Karpas-422 (cell line): ENCODE data around the gene CNTN2. TPM values are rescaled to one million over a fixed set of nuclear protein-coding genes. Genes with fewer than 3 reads are reported as not detected.

ENCODE experiments used
- DNase-seq: peaks from one replicate; pipeline ENCODE4 v3.0.0-alpha.2; 2015
- H2AFZ ChIP-seq: fragments of 200-600 bp; sonication (generic); 2 replicates; pipeline ENCODE4 v1.6.1; 2014; ENCODE audit warnings: antibody characterized with exemption, low read length, mixed read lengths
- H3K27ac ChIP-seq: fragments of 200-600 bp; sonication (generic); 2 replicates; pipeline ENCODE4 v1.5.1; 2014; ENCODE audit warnings: mild to moderate bottlenecking, low read length, moderate library complexity
- H3K27me3 ChIP-seq: fragments of 200-600 bp; sonication (generic); 2 replicates; pipeline ENCODE4 v1.6.1; 2014; ENCODE audit warnings: low read length, mixed read lengths
- H3K36me3 ChIP-seq: fragments of 200-600 bp; sonication (generic); 2 replicates; pipeline ENCODE4 v1.6.1; 2014; ENCODE audit warnings: low read length, mixed read lengths; ENCODE audit not compliant: insufficient read depth
- H3K4me1 ChIP-seq: fragments of 200-600 bp; sonication (generic); 2 replicates; pipeline ENCODE4 v1.6.1; 2014; ENCODE audit warnings: mild to moderate bottlenecking, low read length, mixed read lengths
- H3K4me2 ChIP-seq: fragments of 200-600 bp; sonication (generic); 2 replicates; pipeline ENCODE4 v1.6.1; 2014; ENCODE audit warnings: low read length, low read depth, mild to moderate bottlenecking; ENCODE audit not compliant: poor library complexity, severe bottlenecking
- H3K4me3 ChIP-seq: fragments of 200-600 bp; sonication (generic); 2 replicates; pipeline ENCODE4 v1.5.1; 2014; ENCODE audit warnings: mild to moderate bottlenecking, antibody characterized with exemption, low read length, mixed read lengths
- H3K79me2 ChIP-seq: fragments of 200-600 bp; sonication (generic); 2 replicates; pipeline ENCODE4 v1.6.1; 2014; ENCODE audit warnings: mild to moderate bottlenecking, low read length, mixed read lengths
- H3K9ac ChIP-seq: fragments of 200-600 bp; sonication (generic); 2 replicates; pipeline ENCODE4 v1.6.0; 2014; ENCODE audit warnings: low read length
- H3K9me2 ChIP-seq: fragments of 200-600 bp; sonication (generic), shearing (Covaris generic); replicated peaks from 2 replicates; pipeline ENCODE4 v1.6.0; 2014; ENCODE audit warnings: mild to moderate bottlenecking, low read length, moderate library complexity; ENCODE audit not compliant: insufficient read depth
- H3K9me3 ChIP-seq: fragments of 300-700, 200-600 bp; sonication (generic); 2 replicates; pipeline ENCODE4 v1.6.1; 2014; ENCODE audit warnings: low read length, mixed read lengths
- H4K20me1 ChIP-seq: fragments of 200-600 bp; sonication (generic); 2 replicates; pipeline ENCODE4 v1.6.1; 2014; ENCODE audit warnings: mild to moderate bottlenecking, antibody characterized with exemption, low read length, low read depth; ENCODE audit not compliant: insufficient read depth
- total RNA-seq: library from RNA; depleted of rRNA; stranded (reverse); fragments of >200 nt; shearing (Covaris generic); gene quantifications from 2 replicates; pipeline ENCODE4 v1.2.3, GENCODE V29; 2014; ENCODE audit warnings: low replicate concordance

Gene CNTN2
- total RNA-seq, 1 experiment from 2014 or later: not detected

- no peak overlapping the region for H3K4me2 ChIP-seq
- H3K9me2 ChIP-seq: no peaks in the 10 kb centered on the region
- no peak overlapping the region for H3K27ac ChIP-seq
- no peaks in the 10 kb centered on the region for H3K79me2 ChIP-seq
- H3K4me3 ChIP-seq: no peak overlapping the region
- H3K9ac ChIP-seq: no peak overlapping the region
- no peak overlapping the region for H2AFZ ChIP-seq
- H4K20me1 ChIP-seq: no peaks in the 10 kb centered on the region
- H3K27me3 ChIP-seq: no peaks in the 10 kb centered on the region
- H3K36me3 ChIP-seq: no peaks in the 10 kb centered on the region
- DNase-seq: no peak
- no peaks in the 10 kb centered on the region for H3K9me3 ChIP-seq
- no peaks in the 10 kb centered on the region for H3K4me1 ChIP-seq
Measured at GRCh38 chr1:205072881-205073280, 29.9 kb downstream of the CNTN2 start.

DNA sequence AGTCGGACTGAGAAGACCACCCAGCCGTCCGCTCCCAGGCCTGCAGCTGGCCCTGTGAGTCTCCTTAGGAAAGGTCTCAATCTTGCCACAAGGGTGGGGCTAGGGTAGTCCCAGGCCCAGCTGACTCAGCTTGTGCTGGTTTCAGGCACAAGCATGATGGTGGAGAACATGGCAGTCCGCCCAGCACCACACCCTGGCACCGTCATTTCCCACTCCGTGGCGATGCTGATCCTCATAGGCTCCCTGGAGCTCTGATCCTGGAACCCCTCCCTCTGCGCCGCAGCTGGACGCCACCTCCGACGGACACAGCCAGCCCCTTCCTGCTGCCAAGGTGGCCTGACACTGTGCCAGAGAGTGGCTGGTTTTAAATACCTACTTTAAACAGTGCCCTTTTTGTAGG, 30.5 kb downstream of the CNTN2 start:
- no peaks in the 10 kb centered on the region for H4K20me1 ChIP-seq
- H3K9me2 ChIP-seq: no peaks in the 10 kb centered on the region
- H3K79me2 ChIP-seq: no peaks in the 10 kb centered on the region
- H3K27ac ChIP-seq: no peak overlapping the region
- no peaks in the 10 kb centered on the region for H3K27me3 ChIP-seq
- no peak overlapping the region for H2AFZ ChIP-seq
- H3K4me2 ChIP-seq: no peak overlapping the region
- no peak overlapping the region for H3K9ac ChIP-seq
- no peak for DNase-seq
- H3K36me3 ChIP-seq: no peaks in the 10 kb centered on the region
- H3K4me1 ChIP-seq: no peaks in the 10 kb centered on the region
- no peak overlapping the region for H3K4me3 ChIP-seq
- no peaks in the 10 kb centered on the region for H3K9me3 ChIP-seq

- no peak overlapping the region for H2AFZ ChIP-seq
- no peaks in the 10 kb centered on the region for H3K36me3 ChIP-seq
- no peak overlapping the region for H3K4me2 ChIP-seq
- no peak overlapping the region for H3K4me3 ChIP-seq
- H3K27ac ChIP-seq: no peak overlapping the region
- H3K79me2 ChIP-seq: no peaks in the 10 kb centered on the region
- H3K27me3 ChIP-seq: no peaks in the 10 kb centered on the region
- H4K20me1 ChIP-seq: no peaks in the 10 kb centered on the region
- H3K4me1 ChIP-seq: no peaks in the 10 kb centered on the region
- no peaks in the 10 kb centered on the region for H3K9me3 ChIP-seq
- DNase-seq: no peak
- no peaks in the 10 kb centered on the region for H3K9me2 ChIP-seq
- no peak overlapping the region for H3K9ac ChIP-seq
Measured at GRCh38 chr1:205074084-205074483, 31.1 kb downstream of the CNTN2 start.

- Histone ChIP-seq H3K27me3 (no peaks in the 10 kb centered on the region), H3K27ac (no peak overlapping the region), H4K20me1 (no peaks in the 10 kb centered on the region), H3K4me2 (no peak overlapping the region), H3K9me3 (no peaks in the 10 kb centered on the region), H3K4me3 (no peak overlapping the region), H3K36me3 (no peaks in the 10 kb centered on the region), H3K4me1 (no peaks in the 10 kb centered on the region), H3K9me2 (no peaks in the 10 kb centered on the region), H3K79me2 (no peaks in the 10 kb centered on the region), H3K9ac (no peak overlapping the region), H2AFZ (no peak overlapping the region)
- DNase-seq: no peak
Measured at GRCh38 chr1:205074513-205074912, 31.5 kb downstream of the CNTN2 start.

- Histone ChIP-seq H3K4me1 (no peaks in the 10 kb centered on the region), H4K20me1 (no peaks in the 10 kb centered on the region), H3K4me2 (no peak overlapping the region), H3K9me3 (no peaks in the 10 kb centered on the region), H3K9ac (no peak overlapping the region), H3K36me3 (no peaks in the 10 kb centered on the region), H3K9me2 (no peaks in the 10 kb centered on the region), H3K27me3 (no peaks in the 10 kb centered on the region), H3K4me3 (no peak overlapping the region), H3K79me2 (no peaks in the 10 kb centered on the region), H2AFZ (no peak overlapping the region), H3K27ac (no peak overlapping the region)
- DNase-seq: no peak
Measured at GRCh38 chr1:205075642-205076155, 32.7 kb downstream of the CNTN2 start.

DNA sequence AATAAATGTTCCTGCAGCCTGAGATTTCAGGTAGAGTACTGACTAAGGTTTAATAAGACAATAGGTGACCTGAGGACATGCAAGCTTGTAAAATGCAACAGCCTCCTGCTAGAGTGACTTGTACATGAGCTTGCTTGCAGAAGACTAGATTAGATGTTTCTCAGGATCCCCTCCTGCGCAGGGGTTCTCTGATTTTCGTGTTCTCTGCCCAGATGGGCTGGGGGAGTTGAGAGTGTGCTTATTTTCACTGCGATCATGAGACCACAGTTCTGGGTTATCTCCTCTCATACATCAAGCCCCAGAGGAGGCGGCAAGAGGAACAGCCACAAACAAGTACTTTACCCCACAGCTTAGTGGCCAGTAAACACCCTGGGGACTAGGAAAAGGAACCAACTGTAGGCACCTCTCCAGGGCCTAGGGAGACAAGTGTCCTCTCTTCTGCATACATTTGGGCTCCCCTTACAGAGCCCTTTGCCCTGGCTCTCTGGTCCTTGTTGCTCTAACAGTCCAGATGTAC, 33.3 kb downstream of the CNTN2 start:
- Histone ChIP-seq H3K4me3 (no peak overlapping the region), H2AFZ (no peak overlapping the region), H4K20me1 (no peaks in the 10 kb centered on the region), H3K36me3 (no peaks in the 10 kb centered on the region), H3K27me3 (no peaks in the 10 kb centered on the region), H3K9ac (no peak overlapping the region), H3K9me2 (no peaks in the 10 kb centered on the region), H3K27ac (no peak overlapping the region), H3K9me3 (no peaks in the 10 kb centered on the region), H3K4me1 (no peaks in the 10 kb centered on the region), H3K79me2 (no peaks in the 10 kb centered on the region), H3K4me2 (no peak overlapping the region)
- DNase-seq: no peak

DNA sequence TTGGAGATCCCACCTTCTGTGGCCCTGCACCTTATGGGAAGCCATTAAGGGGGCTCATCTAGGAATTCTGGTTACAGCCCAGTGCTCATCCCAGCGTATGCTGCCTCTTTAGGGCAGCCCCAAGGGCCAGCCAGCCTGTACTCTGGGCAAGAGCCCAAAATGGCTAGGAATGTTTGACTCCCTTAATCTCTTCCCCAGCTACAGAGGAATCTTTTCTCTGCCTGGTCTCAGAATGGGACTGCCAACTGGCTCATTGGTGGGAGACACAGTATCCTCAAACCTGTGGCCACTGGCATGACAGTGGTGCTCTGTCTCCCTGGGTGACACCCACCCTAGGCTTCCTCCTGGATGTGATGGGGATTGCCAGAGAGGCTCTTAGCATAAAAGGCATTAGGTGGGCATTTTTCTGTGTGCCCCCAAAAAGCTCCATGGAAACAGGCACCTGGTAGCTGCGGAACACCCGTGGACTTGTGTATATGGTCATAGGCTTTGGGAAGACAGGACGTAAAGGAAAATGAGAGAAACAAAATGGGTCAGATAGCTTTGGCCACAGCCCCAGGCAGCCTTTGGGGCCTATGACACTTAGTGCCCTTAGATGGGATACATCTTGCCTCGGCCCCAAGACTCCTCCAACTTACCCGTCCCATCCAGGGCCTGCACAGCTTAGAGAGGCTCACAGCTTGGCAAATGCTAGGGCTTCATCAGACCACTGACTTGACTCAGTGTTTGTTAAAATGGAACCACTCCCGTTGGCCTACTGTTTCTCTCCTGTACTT, 34.3 kb downstream of the CNTN2 start:
- Histone ChIP-seq H3K79me2 (no peaks in the 10 kb centered on the region), H3K9ac (no peak overlapping the region), H3K36me3 (no peaks in the 10 kb centered on the region), H3K9me3 (no peaks in the 10 kb centered on the region), H2AFZ (no peak overlapping the region), H3K27ac (no peak overlapping the region), H4K20me1 (no peaks in the 10 kb centered on the region), H3K9me2 (no peaks in the 10 kb centered on the region), H3K4me2 (no peak overlapping the region), H3K4me3 (no peak overlapping the region), H3K27me3 (no peaks in the 10 kb centered on the region), H3K4me1 (no peaks in the 10 kb centered on the region)
- DNase-seq: no peak

DNA sequence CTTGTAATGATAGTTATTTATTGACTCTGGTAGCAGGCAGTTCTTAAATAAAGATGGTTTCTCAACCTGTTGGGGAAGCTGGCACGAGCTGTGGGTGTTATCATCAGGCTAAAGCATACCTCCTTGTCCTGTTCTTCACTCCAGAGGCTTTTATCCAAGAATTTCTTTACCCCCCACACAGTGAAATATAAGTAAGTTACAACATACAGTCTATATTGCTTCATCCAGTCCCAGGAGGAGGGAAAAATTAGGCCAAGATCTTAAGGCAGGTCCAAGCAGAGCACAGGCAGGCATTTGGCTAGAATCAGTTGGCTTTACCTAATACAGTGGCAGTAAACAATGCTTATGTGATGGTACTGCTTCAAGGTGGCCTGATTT, 34.9 kb downstream of the CNTN2 start:
- no peak overlapping the region for H3K4me3 ChIP-seq
- H2AFZ ChIP-seq: no peak overlapping the region
- H3K9me2 ChIP-seq: no peaks in the 10 kb centered on the region
- no peak overlapping the region for H3K9ac ChIP-seq
- H3K27me3 ChIP-seq: no peaks in the 10 kb centered on the region
- no peak overlapping the region for H3K4me2 ChIP-seq
- H3K4me1 ChIP-seq: no peaks in the 10 kb centered on the region
- no peaks in the 10 kb centered on the region for H3K79me2 ChIP-seq
- H4K20me1 ChIP-seq: no peaks in the 10 kb centered on the region
- no peak for DNase-seq
- H3K36me3 ChIP-seq: no peaks in the 10 kb centered on the region
- no peak overlapping the region for H3K27ac ChIP-seq
- no peaks in the 10 kb centered on the region for H3K9me3 ChIP-seq
